HepG2 (cell line): Measurements from ENCODE around the gene ST3GAL4. TPM values are rescaled to one million over a fixed set of nuclear protein-coding genes. Genes with fewer than 3 reads are reported as not detected.

Experiments used
- CTCF ChIP-seq: sonication (generic); formaldehyde crosslinking; IDR thresholded peaks from 2 replicates; pipeline ENCODE4 v1.5.0; 2020; ENCODE audit warnings: mild to moderate bottlenecking, missing genetic modification reagents, moderate library complexity
- MAZ ChIP-seq, 2 experiments: sonication (generic) in 1 of 2; formaldehyde crosslinking in 1 of 2; IDR thresholded peaks; 2 replicates each; pipeline versions ENCODE4 v1.5.0 to v1.6.1; 2012 to 2020; ENCODE audit warnings: low read depth in 2 of 2, mild to moderate bottlenecking in 2 of 2, borderline replicate concordance in 1 of 2, improper control_type of control experiment in 1 of 2, low read length in 1 of 2, missing genetic modification reagents in 1 of 2, moderate library complexity in 1 of 2
- PATZ1 ChIP-seq: sonication (generic); formaldehyde crosslinking; IDR thresholded peaks from 2 replicates; pipeline ENCODE4 v1.4.0; 2020; ENCODE audit warnings: missing genetic modification reagents
- RAD21 ChIP-seq: fragments of 450-650 bp; formaldehyde crosslinking; IDR thresholded peaks from 2 replicates; pipeline ENCODE4 v1.5.0; 2020; ENCODE audit warnings: mild to moderate bottlenecking
- SALL2 ChIP-seq: sonication (generic); formaldehyde crosslinking; IDR thresholded peaks from 2 replicates; pipeline ENCODE4 v1.8.1; 2023; ENCODE audit warnings: mild to moderate bottlenecking, missing genetic modification reagents, inconsistent platforms
- SMC3 ChIP-seq: IDR thresholded peaks from 2 replicates; pipeline ENCODE4 v1.6.1; 2011; ENCODE audit warnings: low read length, improper control_type of control experiment
- STAG1 ChIP-seq: sonication (generic); formaldehyde crosslinking; IDR thresholded peaks from 2 replicates; pipeline ENCODE4 v1.4.0; 2020; ENCODE audit warnings: missing genetic modification reagents
- TBX2 ChIP-seq: sonication (generic); formaldehyde crosslinking; IDR thresholded peaks from 2 replicates; pipeline ENCODE4 v1.5.0; 2020; ENCODE audit warnings: missing genetic modification reagents, mild to moderate bottlenecking, borderline replicate concordance
- TFAP4 ChIP-seq: sonication (generic); IDR thresholded peaks from 2 replicates; pipeline ENCODE4 v1.6.1; 2016; ENCODE audit warnings: low read depth, borderline replicate concordance
- ZBTB33 ChIP-seq: sonication (generic); formaldehyde crosslinking; IDR thresholded peaks from 2 replicates; pipeline ENCODE4 v1.4.0; 2020; ENCODE audit warnings: missing genetic modification reagents
- ZNF121 ChIP-seq: sonication (generic); formaldehyde crosslinking; IDR thresholded peaks from 2 replicates; pipeline ENCODE4 v1.5.0; 2020; ENCODE audit warnings: mild to moderate bottlenecking, missing genetic modification reagents
- polyA plus RNA-seq, 8 experiments: library from polyadenylated mRNA; depleted of rRNA in 3 of 8; stranded (reverse) in 7 of 8; unstranded in 1 of 8; fragments of >200 nt; fragmentation: Illumina TruSeq in 4 of 8; extraction: Trizol in 4 of 8; gene quantifications; 2 replicates each; pipeline versions ENCODE4 v1.2.1 to v1.2.3, GENCODE V29; 2011 to 2016; ENCODE audit warnings: low read depth in 4 of 8, missing spikeins in 1 of 8, mixed read lengths in 1 of 8; ENCODE audit not compliant: insufficient read depth in 1 of 8
- total RNA-seq, 5 experiments: library from RNA; depleted of rRNA; stranded (reverse); fragments of >200 nt; fragmentation: Illumina TruSeq; extraction: Trizol; gene quantifications; 2 replicates each; pipeline ENCODE4 v1.2.3, GENCODE V29; 2016; ENCODE audit warnings: low read depth in 1 of 5

ST3GAL4 gene
- total and polyA plus RNA-seq, 2 of the 13 experiments (the other 11 are each of a cell fraction or from before 2014, with no cell fraction given), result 9.1 to 13.3 TPM

GRCh38 chr11:126310200-126310991 is 45.1 kb upstream of the ST3GAL4 start (continued):
- 0 out of 2 replicates have a peak, but pooled peaks have one; percentile 41 for TF ChIP-seq PATZ1
- TF ChIP-seq CTCF (CRISPR knock-in tag), result peak; percentile 95
- peak; percentile 72; the same call in 1 of the 2 replicates for TF ChIP-seq TFAP4
- 0 out of 2 replicates have a peak, but pooled peaks have one; percentile 26 for TF ChIP-seq SALL2 (CRISPR knock-in tag)
- 0 out of 2 replicates have a peak, but pooled peaks have one; percentile 21 for TF ChIP-seq ZBTB33 (CRISPR knock-in tag)
- peak; percentile 52; the same call in 1 of the 2 replicates for TF ChIP-seq ZNF121
- peak; percentile 92 for TF ChIP-seq RAD21
- TF ChIP-seq SMC3, result peak; percentile 77
- no peak for TF ChIP-seq MAZ (IDR thresholded peaks at IDR 0.05; ENCODE audit: borderline replicate concordance, low read depth, low read length)
- TF ChIP-seq MAZ (CRISPR knock-in tag; IDR thresholded peaks at IDR 0.05; ENCODE audit: low read depth), result peak; percentile 69; the same call in 1 of the 2 replicates
- TF ChIP-seq TBX2 (CRISPR knock-in tag), result peak; percentile 14; the same call in 1 of the 2 replicates
- peak; percentile 92 for TF ChIP-seq STAG1 (CRISPR knock-in tag)
